NCI-H1694 treated with DMSO at 0.1 percent for 48 hours (cell line): ENCODE results near the gene C4orf50.

Experiments used
- DNase-seq: peaks from one replicate; lab custom pipeline; 2025; lab: John Stamatoyannopoulos, UW

The C4orf50 gene

GRCh38 chr4:5890063-5890727, 128.0 kb downstream of the C4orf50 start:
- DNase-seq: peak; percentile 79

DNA sequence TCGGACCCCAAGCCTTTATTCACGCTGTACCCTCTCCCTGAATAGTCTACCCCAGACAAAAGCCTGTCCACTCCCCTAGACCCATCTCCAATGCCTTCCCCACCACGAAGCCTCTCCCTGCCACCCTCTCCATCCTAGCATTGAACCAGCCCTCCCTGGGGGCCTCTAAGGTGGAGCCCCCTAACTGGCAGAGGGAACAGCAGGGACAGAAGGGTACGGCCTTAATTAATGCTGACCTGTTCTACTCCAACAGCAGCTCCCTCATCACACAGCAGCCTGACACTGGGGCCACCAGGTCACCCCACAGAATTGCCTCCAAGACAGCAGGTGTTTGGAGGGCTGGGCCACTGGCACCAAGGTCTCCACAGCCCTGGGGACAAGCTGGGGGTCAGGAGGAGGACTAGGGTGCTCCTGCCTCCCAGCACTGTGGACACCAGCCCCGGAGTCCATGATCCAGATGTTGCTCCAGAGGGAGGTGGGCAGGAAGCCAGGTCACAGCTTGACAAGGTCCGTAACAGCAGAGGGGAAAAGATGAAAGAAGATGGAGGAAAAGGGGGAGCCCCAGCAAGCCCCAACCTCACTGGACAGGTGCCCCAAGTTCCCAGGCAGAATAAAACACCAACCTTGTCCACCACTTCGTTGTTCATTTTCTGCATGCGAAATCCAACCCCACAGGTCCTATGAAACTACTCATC, 129.1 kb downstream of the C4orf50 start:
- no peak for DNase-seq

GRCh38 chr4:5888222-5889001, 129.8 kb downstream of the C4orf50 start:
- peak; percentile 32 for DNase-seq

DNA sequence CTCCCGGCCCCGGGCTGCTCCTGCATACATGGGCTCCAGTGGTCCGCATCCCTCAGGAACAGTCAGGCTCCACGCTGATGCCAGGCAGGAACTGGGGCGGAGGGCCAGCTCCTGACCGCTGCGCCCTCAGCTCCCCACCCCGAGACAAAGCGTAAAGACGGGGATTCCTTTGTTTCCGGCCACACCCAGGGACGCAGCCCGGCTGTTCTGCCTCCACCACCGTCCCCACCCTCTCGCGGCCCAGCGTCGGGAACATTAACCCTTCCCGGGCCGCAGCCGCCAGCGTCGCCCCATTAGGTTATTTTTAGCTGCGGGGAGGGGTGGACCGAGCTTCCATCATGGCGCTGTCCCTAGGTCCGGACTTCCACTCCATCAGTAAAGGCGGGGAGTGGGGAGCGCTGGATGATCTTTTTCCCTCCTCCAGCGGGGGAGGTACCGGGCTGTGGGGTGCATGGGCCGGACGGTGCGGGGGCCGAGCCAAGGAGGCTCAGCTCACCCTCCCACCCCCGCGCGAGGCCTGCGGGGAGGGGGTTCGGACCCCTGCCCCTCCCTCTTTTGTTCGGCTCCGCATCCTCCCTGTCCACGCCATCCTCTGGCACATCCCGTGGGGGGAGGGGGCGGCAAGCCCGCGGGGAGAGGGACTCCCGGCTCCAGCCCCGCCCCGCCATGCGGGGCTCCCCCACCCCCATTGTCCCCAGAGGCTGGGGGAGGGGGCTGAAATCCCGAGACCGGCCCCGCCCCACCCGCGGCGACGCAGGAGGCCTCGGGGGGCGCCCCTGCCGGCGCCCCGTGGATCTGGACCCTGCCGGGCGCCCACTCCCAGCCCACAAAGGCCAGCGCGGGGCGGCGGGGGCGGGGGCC, 130.6 kb downstream of the C4orf50 start:
- no peak for DNase-seq

- no peak for DNase-seq
These were observed 131.2 kb downstream of the C4orf50 start for GRCh38 chr4:5887011-5887360.

DNA sequence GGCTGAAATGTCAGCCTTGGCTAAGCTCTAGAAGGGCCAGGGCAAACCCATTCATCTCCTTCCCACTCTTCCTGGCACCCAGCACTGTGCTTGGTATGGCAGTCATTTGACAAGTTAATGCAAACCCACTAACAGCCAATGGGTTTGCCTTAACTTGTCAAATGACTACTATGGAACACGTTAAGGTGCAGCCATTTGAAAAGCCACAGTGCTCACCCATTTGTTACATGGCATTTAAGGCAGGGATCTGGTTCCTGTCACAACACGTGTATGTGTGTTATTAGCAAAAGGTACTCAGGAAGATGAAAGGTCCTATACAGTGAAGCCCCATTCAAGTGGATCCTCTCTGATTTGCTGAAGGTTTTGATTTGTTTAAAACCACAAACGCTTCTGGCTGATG, 132.5 kb downstream of the C4orf50 start:
- no peak for DNase-seq

DNA sequence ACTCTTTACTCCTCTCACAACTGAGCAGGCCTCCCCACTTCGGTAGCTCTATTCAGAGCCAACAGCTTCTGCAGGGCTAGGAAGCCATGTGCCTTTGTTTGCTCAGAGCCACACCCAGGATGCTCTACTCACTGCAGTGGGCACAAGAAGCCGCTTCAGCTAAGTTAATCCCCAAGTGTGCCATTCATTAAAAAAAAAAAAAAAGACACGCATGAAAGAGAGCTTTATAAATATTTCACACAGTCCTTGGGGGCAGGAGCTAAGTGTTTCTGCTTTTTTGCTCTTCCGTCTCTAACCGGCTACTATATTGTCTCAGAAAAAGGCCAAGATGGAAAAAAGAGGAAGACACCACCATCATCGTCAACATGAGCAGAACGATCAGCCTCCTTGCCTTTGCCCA, 133.4 kb downstream of the C4orf50 start:
- no peak for DNase-seq

GRCh38 chr4:5883916-5884315, 134.3 kb downstream of the C4orf50 start:
- no peak for DNase-seq

DNA sequence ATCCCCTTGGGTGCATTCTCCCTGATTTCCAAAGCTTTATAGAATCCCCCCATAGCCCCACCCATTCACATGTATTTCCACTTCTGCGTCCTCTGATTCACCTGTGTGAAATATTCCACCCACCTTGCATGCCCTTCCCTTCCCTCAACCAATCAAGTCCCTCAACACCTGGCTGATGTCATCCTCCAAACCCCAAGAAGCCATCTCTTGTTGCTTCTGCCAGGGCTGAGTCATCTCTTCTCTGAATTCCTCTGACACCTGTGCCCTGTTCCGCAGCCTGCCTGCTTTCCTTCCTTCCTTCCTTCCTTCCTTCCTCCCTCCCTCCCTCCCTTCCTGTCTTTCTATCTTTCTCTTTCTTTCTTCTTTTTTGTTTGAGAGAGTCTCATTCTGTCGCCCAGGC, 135.3 kb downstream of the C4orf50 start:
- no peak for DNase-seq

GRCh38 chr4:5881340-5881739, 136.9 kb downstream of the C4orf50 start:
- DNase-seq: no peak

DNA sequence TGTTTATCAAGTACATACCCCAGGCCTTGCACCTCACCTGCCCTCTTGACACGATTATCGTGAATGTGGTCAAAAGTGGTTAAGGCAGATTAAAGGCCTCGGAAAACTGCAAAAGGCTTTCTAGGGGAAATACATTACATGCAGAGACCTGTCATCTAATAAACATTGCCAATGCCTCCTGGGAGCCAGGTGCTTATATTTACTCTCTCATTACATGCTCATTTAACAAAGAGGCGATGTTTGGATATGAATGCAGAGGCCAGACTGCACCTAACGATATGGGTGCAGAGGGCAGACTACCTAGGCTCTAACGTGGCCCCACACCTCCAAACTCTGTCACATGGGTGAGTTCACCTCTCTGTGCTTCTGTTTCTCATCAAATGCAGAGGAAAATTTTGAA, 139.9 kb downstream of the C4orf50 start:
- DNase-seq: no peak

- DNase-seq: no peak
These were observed 140.8 kb downstream of the C4orf50 start for GRCh38 chr4:5877392-5877791.

GRCh38 chr4:5874811-5875449, 143.3 kb downstream of the C4orf50 start:
- DNase-seq: peak; percentile 43

DNA sequence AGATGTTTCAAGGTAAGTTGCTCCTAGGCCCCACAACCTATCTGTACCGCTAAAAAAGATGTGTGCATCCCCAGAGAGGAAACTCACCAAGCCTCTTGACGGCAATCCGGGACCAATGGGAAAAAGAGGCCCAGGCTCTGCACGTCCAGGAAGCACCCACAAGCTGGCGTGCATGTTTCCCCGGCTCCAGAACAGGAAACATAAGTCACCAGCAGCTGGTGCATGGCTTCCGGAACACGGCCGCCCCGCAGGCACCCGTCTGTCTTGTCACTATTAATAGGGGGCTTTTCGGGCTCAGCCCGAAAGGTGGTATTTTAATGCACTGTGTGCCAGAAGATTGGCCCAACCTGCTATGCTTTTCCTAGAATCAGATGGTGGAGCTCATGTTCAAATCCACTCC, 147.5 kb downstream of the C4orf50 start:
- peak; percentile 65 for DNase-seq

GRCh38 chr4:5869966-5870619, 148.1 kb downstream of the C4orf50 start:
- DNase-seq: peak; percentile 13

DNA sequence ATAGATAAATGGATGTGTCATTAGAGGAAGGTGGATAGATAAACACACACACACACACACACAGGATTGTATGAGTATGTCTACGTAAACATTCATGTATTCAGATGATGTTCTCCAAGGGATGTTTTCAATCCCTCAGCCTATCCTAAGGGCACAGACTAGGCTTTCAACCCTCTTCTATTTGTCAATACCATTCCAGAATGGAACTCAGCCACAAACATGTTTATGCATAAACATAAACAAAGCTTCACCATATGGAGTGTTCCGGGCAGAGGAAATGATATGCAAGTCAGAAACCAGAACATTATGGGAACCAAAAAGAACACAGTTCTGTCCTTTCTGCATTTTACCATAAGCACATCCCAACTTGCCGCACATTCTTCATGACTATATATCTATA, 150.4 kb downstream of the C4orf50 start:
- DNase-seq: peak; percentile 58

DNA sequence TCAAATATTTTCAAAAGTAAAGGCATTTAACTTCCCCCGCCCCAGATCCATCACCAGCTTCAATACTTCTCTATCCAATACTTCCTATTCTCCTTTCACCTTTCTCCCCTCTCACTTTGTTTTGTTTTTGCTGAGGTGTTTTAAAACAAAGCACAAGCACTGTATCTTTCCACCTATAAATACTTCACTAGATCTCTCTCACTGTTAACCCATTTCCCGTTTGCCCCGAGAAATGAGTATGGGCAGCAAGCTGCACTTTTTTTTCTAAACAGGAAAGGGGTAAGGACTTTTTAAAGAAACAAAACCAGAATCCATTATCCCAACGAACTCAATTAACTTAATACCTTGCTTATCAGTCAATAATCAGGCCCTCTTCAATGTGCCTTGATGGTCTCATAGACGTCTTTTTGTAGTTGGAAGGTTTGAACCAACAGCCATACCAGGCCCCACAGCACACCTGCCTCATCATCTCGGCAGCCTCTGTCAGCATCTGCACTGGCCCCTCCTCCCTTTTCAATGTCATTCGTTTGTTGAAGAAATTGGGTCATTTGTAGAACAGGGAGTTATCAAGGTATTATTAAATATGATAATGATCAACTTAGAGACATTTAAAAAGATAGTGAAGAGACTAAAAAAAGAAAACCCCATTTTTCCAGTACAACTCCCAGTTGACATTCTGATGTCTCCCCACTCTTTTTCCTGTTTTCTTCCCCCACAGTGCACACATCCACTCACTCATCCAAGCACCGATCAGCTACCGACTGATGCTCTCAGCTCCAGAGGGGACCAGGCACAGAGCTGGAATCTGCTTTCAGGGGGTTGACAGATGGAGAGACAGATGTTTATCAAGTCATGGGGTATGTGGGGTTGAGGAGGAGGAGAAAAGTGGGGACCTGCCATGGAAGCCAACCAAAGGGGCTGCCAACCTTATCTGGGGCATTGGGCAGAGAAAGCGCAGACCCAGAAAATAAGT, 151.1 kb downstream of the C4orf50 start:
- DNase-seq: peak; percentile 58

DNA sequence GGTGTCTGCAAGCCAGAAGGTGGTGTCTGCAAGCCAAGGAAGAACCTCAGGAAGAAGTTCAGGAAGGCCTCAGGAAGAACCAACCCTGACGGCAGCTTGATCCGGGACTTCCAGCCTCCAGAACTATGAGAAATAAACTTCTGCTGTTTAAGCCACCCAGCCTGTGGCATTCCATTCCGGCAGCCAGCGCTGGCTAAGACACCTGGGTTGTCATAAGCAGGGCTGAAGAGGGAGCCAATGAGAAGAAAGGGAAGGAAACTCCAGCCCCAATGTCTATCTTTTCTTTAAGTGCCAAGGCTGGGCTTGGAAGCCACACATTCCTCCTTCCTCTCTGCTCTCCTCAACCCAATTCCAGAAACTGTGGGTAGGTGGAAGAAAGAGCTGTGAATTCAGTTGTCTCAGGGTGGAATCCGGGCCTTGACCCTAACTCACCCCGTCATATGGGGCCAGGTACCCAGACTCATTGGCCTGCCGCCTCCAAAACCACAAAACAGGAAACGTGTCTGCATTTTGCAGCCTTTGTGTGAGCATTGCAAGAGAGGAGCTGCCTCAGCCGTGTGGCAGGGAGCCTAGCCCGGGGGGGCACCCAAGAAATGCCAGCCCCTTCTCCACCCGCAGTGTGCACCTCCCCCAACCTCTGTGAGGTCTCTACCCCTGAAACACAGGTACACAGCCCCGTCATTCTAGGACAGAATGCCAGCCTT, 152.2 kb downstream of the C4orf50 start:
- DNase-seq: no peak

DNA sequence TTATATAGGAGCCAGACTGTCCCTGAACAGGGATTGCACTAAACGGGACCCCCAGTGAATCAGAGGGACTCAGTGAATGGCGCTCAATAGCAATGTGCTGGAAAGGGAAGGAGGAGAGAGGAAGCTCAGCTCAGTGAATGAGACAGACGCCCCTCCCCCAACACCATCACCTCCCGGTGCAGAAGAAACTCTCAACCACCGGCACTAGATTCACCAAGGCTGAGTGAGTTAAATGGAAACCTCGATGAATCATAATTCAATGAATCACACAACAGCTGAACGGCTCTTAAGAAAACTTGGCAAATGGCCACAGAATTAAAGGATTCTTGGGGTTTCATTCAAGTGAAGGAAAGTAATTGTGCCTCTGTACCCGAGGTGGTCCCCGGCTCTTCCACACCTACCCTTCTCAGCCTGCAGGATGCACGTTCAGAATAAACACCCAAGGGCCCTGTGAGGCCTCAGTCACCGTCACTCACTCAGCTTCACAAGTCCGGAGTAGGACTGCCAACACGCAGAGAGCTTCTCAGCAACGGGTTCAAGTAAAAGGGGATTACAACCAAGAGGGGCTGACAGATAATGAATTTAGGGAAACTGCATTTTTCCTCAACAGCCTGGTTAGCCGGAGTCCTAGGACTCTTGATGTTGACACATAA, 154.6 kb downstream of the C4orf50 start:
- no peak for DNase-seq
